Prostate gland (tissue), 2 donors: ENCODE results near the gene CALHM2. TPM values are rescaled to one million over a fixed set of nuclear protein-coding genes. Genes with fewer than 3 reads are reported as not detected.

ENCODE experiments used
- DNase-seq: peaks from one replicate; pipeline ENCODE4 v3.0.0-alpha.2; 2019; ENCODE audit warnings: low spot score
- H3K27ac ChIP-seq, 2 donors: fragments of 200-600 bp; sonication (generic); 2 replicates each; pipeline ENCODE4 v1.5.1; 2017 to 2019
- H3K27me3 ChIP-seq: fragments of 200-600 bp; sonication (generic); replicated peaks from 2 replicates; pipeline ENCODE4 v1.5.1; 2019; ENCODE audit not compliant: insufficient read depth
- H3K36me3 ChIP-seq, 2 donors: fragments of 200-600 bp; sonication (generic); 1 replicate in 1 of 2; 2 replicates in 1 of 2; pipeline versions ENCODE4 v1.5.1 to v1.8.1; 2017 to 2019
- H3K4me1 ChIP-seq: fragments of 200-600 bp; sonication (generic); replicated peaks from 2 replicates; pipeline ENCODE4 v1.5.1; 2019
- H3K4me3 ChIP-seq, 2 donors: fragments of 200-600 bp; sonication (generic); 2 replicates each; pipeline ENCODE4 v1.5.1; 2017 to 2019
- H3K9me3 ChIP-seq: fragments of 200-600 bp; sonication (generic); 2 replicates; pipeline ENCODE4 v1.5.1; 2017
- CTCF ChIP-seq, 4 experiments: fragments of 200-600 bp in 2 of 4; fragments of 450-650 bp in 2 of 4; sonication (generic) in 2 of 4; IDR thresholded peaks; 1 replicate in 3 of 4; 2 replicates in 1 of 4; pipeline ENCODE4 v1.5.1; 2016 to 2019; ENCODE audit warnings: antibody characterized with exemption in 4 of 4, mild to moderate bottlenecking in 2 of 4, moderate library complexity in 2 of 4
- POLR2A ChIP-seq: fragments of 450-650 bp; IDR thresholded peaks from one replicate; pipeline ENCODE4 v1.6.1; 2016; ENCODE audit warnings: antibody characterized with exemption, mild to moderate bottlenecking
- POLR2AphosphoS5 ChIP-seq: sonication (generic); formaldehyde crosslinking; IDR thresholded peaks from one replicate; pipeline ENCODE4 v1.6.1; 2017; ENCODE audit warnings: antibody characterized with exemption
- WGBS: methylation state at CpG from one replicate; pipeline ENCODE4 v1.1.5; 2018; 5-methylcytosine and 5-hydroxymethylcytosine counted together
- intact Hi-C: fragments of 100-400 bp; cut with DNase I; formaldehyde crosslinking; loops from one replicate; pipeline ENCODE4 v1.14.2; 2022
- total RNA-seq, 2 donors: library from RNA; depleted of rRNA; stranded (reverse); fragments of >200 nt; gene quantifications; one replicate each; pipeline ENCODE4 v1.1.0, GENCODE V29; 2016

Gene CALHM2
- total RNA-seq, 2 donors from 2014 or later: 11.7 to 82.8 TPM

DNA sequence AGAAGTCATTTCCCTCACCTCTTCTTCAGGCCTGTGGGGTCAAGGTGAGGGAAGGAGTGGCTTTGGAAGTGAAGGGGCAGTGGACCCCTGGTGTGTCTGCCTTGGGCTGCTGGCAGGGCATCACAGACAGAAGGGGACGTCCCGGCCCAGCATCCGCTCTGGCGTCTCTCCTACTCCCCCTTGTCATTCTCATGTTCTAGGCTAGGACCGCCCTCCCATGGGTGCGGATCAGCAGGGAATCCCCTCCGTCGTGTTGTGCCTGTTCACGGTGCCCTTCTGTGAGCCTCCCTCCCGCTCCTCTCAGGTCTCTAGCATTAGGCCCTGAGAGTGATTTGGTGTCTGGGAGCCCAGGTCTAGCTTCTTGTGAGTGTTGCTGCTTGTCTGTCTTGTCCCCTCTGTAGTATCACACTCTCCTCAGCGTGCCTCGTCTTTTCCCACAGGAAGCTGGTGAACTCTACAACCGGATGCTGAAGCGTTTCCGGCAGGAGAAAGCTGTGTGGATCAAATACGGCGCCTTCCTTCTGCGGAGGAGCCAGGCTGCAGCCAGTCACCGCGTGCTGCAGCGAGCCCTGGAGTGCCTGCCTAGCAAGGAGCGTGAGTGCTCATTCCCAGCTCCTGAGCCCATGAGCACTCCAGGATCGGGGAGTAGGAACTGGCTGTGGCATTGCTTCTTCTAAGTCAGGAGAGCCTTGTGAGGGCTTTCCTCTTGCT is 8.5 kb downstream of the CALHM2 start:
- no peaks in the 10 kb centered on the region for H3K27me3 ChIP-seq
- H3K27ac ChIP-seq: no peak overlapping the region
- DNase-seq: no peak
- 78% methylated on average over 23 of the region's 23 CpGs for WGBS
- peaks cover 6 to 20% of the 10 kb centered on the region in 2 donors for H3K36me3 ChIP-seq
- H3K4me1 ChIP-seq: no peaks in the 10 kb centered on the region
- intact Hi-C loops: no loop called here
- TF ChIP-seq CTCF (IDR thresholded peaks at IDR 0.05) (no peak), POLR2A (no peak), POLR2AphosphoS5 (no peak)
- H3K9me3 ChIP-seq: no peaks in the 10 kb centered on the region
- no peak overlapping the region for H3K4me3 ChIP-seq

DNA sequence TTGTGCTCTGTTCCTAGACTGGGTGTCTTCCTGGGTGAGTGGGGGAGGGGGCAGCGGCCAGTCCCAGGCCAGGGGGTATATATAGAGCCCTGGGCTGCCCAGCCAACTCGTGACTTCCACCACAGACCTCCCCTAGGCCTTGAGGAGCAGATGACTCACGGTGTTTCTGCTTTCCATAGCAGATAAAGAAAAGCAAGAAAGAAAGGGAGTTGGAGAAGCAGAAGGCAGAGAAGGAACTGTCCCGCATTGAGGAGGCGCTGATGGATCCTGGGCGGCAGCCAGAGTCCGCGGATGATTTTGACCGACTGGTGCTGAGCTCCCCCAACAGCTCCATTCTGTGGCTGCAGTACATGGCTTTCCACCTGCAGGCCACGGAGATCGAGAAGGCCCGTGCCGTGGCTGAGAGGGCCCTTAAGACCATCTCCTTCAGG is 10.1 kb downstream of the CALHM2 start:
- no peak for DNase-seq
- Histone ChIP-seq H3K27me3 (no peaks in the 10 kb centered on the region), H3K9me3 (no peaks in the 10 kb centered on the region), H3K27ac (no peak overlapping the region), H3K36me3 (peaks cover 6 to 26% of the 10 kb centered on the region in 2 donors), H3K4me1 (no peaks in the 10 kb centered on the region), H3K4me3 (no peak overlapping the region)
- intact Hi-C loops: no loop called here
- TF ChIP-seq POLR2AphosphoS5 (no peak), CTCF (IDR thresholded peaks at IDR 0.05) (no peak), POLR2A (no peak)
- 81% methylated on average over 13 of the region's 13 CpGs for WGBS

- Histone ChIP-seq H3K4me1 (no peaks in the 10 kb centered on the region), H3K27ac (no peak overlapping the region), H3K4me3 (no peak overlapping the region), H3K36me3 (peaks cover 6 to 23% of the 10 kb centered on the region in 2 donors), H3K27me3 (no peaks in the 10 kb centered on the region), H3K9me3 (no peaks in the 10 kb centered on the region)
- TF ChIP-seq POLR2AphosphoS5 (no peak), POLR2A (no peak), CTCF (IDR thresholded peaks at IDR 0.05) (no peak)
- intact Hi-C loops: no loop called here
- DNase-seq: no peak
- 81% methylated on average over 8 of the region's 8 CpGs for WGBS
These were observed 10.6 kb downstream of the CALHM2 start for GRCh38 chr10:103441611-103442010.

- peaks cover 6 to 23% of the 10 kb centered on the region in 2 donors for H3K36me3 ChIP-seq
- intact Hi-C loops: no loop called here
- no peaks in the 10 kb centered on the region for H3K4me1 ChIP-seq
- no peak for TF ChIP-seq POLR2AphosphoS5
- TF ChIP-seq POLR2A: no peak
- TF ChIP-seq CTCF (IDR thresholded peaks at IDR 0.05): no peak
- DNase-seq: no peak
- H3K9me3 ChIP-seq: no peaks in the 10 kb centered on the region
- H3K27ac ChIP-seq: no peak overlapping the region
- no peak overlapping the region for H3K4me3 ChIP-seq
- 94% methylated on average over 8 of the region's 8 CpGs for WGBS
- H3K27me3 ChIP-seq: no peaks in the 10 kb centered on the region
These were observed 11.0 kb downstream of the CALHM2 start for GRCh38 chr10:103441206-103441605.

DNA sequence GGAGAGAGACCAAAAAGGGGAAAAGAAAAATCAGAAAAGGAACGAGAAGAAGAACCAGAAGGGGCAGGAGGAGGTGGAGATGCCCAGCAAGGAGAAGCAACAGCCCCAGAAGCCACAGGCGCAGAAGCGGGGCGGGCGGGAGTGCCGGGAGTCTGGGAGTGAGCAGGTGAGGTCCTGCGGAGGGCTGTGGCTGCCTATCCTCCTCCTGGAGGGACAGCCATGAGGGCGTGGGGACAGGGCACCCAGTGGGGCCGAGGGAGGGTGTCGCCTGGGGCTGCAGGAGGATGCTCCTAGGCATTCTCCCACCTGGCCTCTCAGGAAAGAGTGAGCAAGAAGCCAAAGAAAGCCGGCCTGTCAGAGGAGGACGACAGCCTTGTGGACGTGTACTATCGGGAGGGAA is 11.8 kb downstream of the CALHM2 start:
- intact Hi-C loops: no loop called here
- no peak overlapping the region for H3K4me3 ChIP-seq
- H3K27ac ChIP-seq: no peak overlapping the region
- H3K36me3 ChIP-seq: peaks cover 6 to 23% of the 10 kb centered on the region in 2 donors
- 91% methylated on average over 14 of the region's 14 CpGs for WGBS
- TF ChIP-seq POLR2AphosphoS5: no peak
- no peak for TF ChIP-seq CTCF (IDR thresholded peaks at IDR 0.05)
- no peak for TF ChIP-seq POLR2A
- H3K9me3 ChIP-seq: no peaks in the 10 kb centered on the region
- no peak for DNase-seq
- no peaks in the 10 kb centered on the region for H3K4me1 ChIP-seq
- no peaks in the 10 kb centered on the region for H3K27me3 ChIP-seq
